DOHH2 (cell line): ENCODE measurements around the gene POLA1.

Source experiments
- H3F3A ChIP-seq: fragments of 200-600 bp; sonication (generic), shearing (Covaris generic); 2 replicates; pipeline ENCODE4 v1.6.0; 2016; ENCODE audit warnings: antibody characterized with exemption, mild to moderate bottlenecking; ENCODE audit not compliant: control insufficient read depth, insufficient read depth
- H3K27ac ChIP-seq: fragments of 200-600 bp; sonication (generic); 2 replicates; pipeline ENCODE4 v1.5.1; 2014; ENCODE audit warnings: low read depth, mild to moderate bottlenecking, low read length, moderate library complexity
- H3K27me3 ChIP-seq: fragments of 200-600 bp; sonication (generic); 2 replicates; pipeline ENCODE4 v1.6.1; 2014; ENCODE audit warnings: mild to moderate bottlenecking, low read length, mixed read lengths; ENCODE audit not compliant: control insufficient read depth
- H3K36me3 ChIP-seq: fragments of 200-600 bp; sonication (generic); 2 replicates; pipeline ENCODE4 v1.6.1; 2014; ENCODE audit warnings: mild to moderate bottlenecking, low read length, moderate library complexity, mixed read lengths; ENCODE audit not compliant: control insufficient read depth
- H3K4me1 ChIP-seq: fragments of 200-600 bp; sonication (generic); 2 replicates; pipeline ENCODE4 v1.6.1; 2014; ENCODE audit warnings: mild to moderate bottlenecking, low read length, mixed read lengths; ENCODE audit not compliant: control insufficient read depth
- H3K4me2 ChIP-seq: fragments of 200-600 bp; sonication (generic); 2 replicates; pipeline ENCODE4 v1.6.0; 2014; ENCODE audit warnings: mild to moderate bottlenecking, low read length, moderate library complexity
- H3K4me3 ChIP-seq: fragments of 200-600 bp; sonication (generic); 2 replicates; pipeline ENCODE4 v1.5.1; 2014; ENCODE audit warnings: mild to moderate bottlenecking, low read length, mixed read lengths
- H3K79me2 ChIP-seq: fragments of 200-600 bp; sonication (generic); 2 replicates; pipeline ENCODE4 v1.6.1; 2014; ENCODE audit warnings: mild to moderate bottlenecking, low read length, mixed read lengths; ENCODE audit not compliant: control insufficient read depth
- H3K9me2 ChIP-seq: fragments of 200-600 bp; sonication (generic); replicated peaks from 2 replicates; pipeline ENCODE4 v1.6.1; 2014; ENCODE audit warnings: mild to moderate bottlenecking, low read length, mixed read lengths; ENCODE audit not compliant: control insufficient read depth
- H3K9me3 ChIP-seq: fragments of 200-600 bp; sonication (generic); 2 replicates; pipeline ENCODE4 v1.6.1; 2014; ENCODE audit warnings: antibody characterized with exemption, low read length, mixed read lengths; ENCODE audit not compliant: control insufficient read depth, insufficient read depth
- H4K20me1 ChIP-seq: fragments of 200-600 bp; sonication (generic); 2 replicates; pipeline ENCODE4 v1.6.0; 2014; ENCODE audit warnings: low read depth, mild to moderate bottlenecking, antibody characterized with exemption, low read length, moderate library complexity; ENCODE audit not compliant: control insufficient read depth, insufficient read depth
- CTCF ChIP-seq: fragments of 200-600 bp; sonication (generic); IDR thresholded peaks from one replicate; pipeline ENCODE4 v1.5.1; 2014; ENCODE audit warnings: antibody characterized with exemption, mild to moderate bottlenecking, low read depth, low read length; ENCODE audit not compliant: poor library complexity, severe bottlenecking
- EZH2phosphoT487 ChIP-seq: fragments of 200-600 bp; sonication (generic); IDR thresholded peaks from 2 replicates; pipeline ENCODE4 v1.6.1; 2017; ENCODE audit warnings: borderline replicate concordance, mild to moderate bottlenecking, antibody characterized with exemption, low read length, moderate library complexity, mixed read lengths

POLA1 gene

GRCh38 chrX:24886916-24887315, 193.2 kb downstream of the POLA1 start:
- H3K36me3 ChIP-seq = peaks cover 34% of the 10 kb centered on the region
- TF ChIP-seq CTCF = no peak
- TF ChIP-seq EZH2phosphoT487 = no peak
- no peaks in the 10 kb centered on the region for H3K79me2 ChIP-seq
- no peaks in the 10 kb centered on the region for H3K4me1 ChIP-seq
- H3K4me3 ChIP-seq = no peak overlapping the region
- H3K9me2 ChIP-seq = no peaks in the 10 kb centered on the region
- H3F3A ChIP-seq = no peaks in the 10 kb centered on the region
- no peaks in the 10 kb centered on the region for H4K20me1 ChIP-seq
- H3K9me3 ChIP-seq = no peaks in the 10 kb centered on the region
- H3K27ac ChIP-seq = no peak overlapping the region
- no peak overlapping the region for H3K4me2 ChIP-seq
- no peaks in the 10 kb centered on the region for H3K27me3 ChIP-seq

- Histone ChIP-seq H3K36me3 (peaks cover 53% of the 10 kb centered on the region), H3K4me3 (no peak overlapping the region), H3K79me2 (no peaks in the 10 kb centered on the region), H3K9me2 (no peaks in the 10 kb centered on the region), H3K27ac (no peak overlapping the region), H3K9me3 (no peaks in the 10 kb centered on the region), H3K27me3 (no peaks in the 10 kb centered on the region), H3K4me2 (no peak overlapping the region), H4K20me1 (no peaks in the 10 kb centered on the region), H3F3A (no peaks in the 10 kb centered on the region), H3K4me1 (no peaks in the 10 kb centered on the region)
- TF ChIP-seq CTCF (no peak), EZH2phosphoT487 (no peak)
Measured at GRCh38 chrX:24890677-24891076, 197.0 kb downstream of the POLA1 start.

GRCh38 chrX:24899391-24899790, 205.7 kb downstream of the POLA1 start:
- H3K9me3 ChIP-seq = no peaks in the 10 kb centered on the region
- H4K20me1 ChIP-seq = no peaks in the 10 kb centered on the region
- no peak for TF ChIP-seq EZH2phosphoT487
- no peak for TF ChIP-seq CTCF
- no peaks in the 10 kb centered on the region for H3K9me2 ChIP-seq
- no peak overlapping the region for H3K4me3 ChIP-seq
- H3K27ac ChIP-seq = no peak overlapping the region
- H3K79me2 ChIP-seq = no peaks in the 10 kb centered on the region
- H3K36me3 ChIP-seq = peaks cover 26% of the 10 kb centered on the region
- H3K27me3 ChIP-seq = no peaks in the 10 kb centered on the region
- H3F3A ChIP-seq = no peaks in the 10 kb centered on the region
- no peak overlapping the region for H3K4me2 ChIP-seq
- H3K4me1 ChIP-seq = no peaks in the 10 kb centered on the region

- H3K9me2 ChIP-seq = no peaks in the 10 kb centered on the region
- H4K20me1 ChIP-seq = no peaks in the 10 kb centered on the region
- H3K27me3 ChIP-seq = no peaks in the 10 kb centered on the region
- H3K4me1 ChIP-seq = no peaks in the 10 kb centered on the region
- no peak overlapping the region for H3K4me3 ChIP-seq
- H3F3A ChIP-seq = no peaks in the 10 kb centered on the region
- H3K27ac ChIP-seq = no peak overlapping the region
- H3K79me2 ChIP-seq = no peaks in the 10 kb centered on the region
- TF ChIP-seq EZH2phosphoT487 (no peak), CTCF (no peak)
- H3K9me3 ChIP-seq = no peaks in the 10 kb centered on the region
- H3K4me2 ChIP-seq = no peak overlapping the region
- H3K36me3 ChIP-seq = peaks cover 22% of the 10 kb centered on the region
Measured at GRCh38 chrX:24900234-24900633, 206.5 kb downstream of the POLA1 start.
